ENCODE results near the gene TRAPPC5. TPM values are rescaled to one million over a fixed set of nuclear protein-coding genes. Genes with fewer than 3 reads are reported as not detected.

TRAPPC5 gene
- total RNA-seq, 1 experiment from 2014 or later = 124 TPM

DNA sequence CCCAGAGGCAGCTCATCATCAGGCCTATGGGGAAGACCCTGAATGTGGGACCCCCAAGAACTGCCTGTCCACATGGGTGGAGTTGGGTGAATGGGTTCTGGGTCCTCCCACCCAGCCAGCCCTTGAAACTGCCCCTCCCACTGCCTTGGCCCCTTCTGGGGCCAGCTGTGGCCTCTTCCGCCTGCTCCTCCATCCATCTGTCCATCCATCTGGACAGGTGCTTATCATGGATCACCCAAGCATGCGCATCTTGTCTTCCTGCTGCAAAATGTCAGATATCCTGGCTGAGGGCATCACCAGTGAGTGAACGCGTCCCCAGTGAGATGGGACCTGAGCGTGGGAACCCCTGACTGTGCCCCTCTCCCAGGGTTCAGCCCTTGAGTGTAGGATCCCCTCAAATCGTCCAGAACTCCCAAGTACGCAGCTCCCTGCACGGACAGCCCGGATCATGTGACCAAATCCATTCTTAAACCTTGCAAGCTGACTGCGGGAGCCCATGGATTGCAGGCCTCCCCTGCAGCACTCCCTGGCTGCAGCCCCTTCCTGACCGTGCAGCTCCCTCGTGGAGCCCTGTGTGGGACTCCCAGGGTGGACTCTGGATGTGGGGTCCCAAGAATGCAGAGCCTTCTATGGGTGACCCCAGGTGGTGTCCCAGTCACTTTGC lies 41.7 kb upstream of the TRAPPC5 start:
- ATAC-seq = no peak
- POLR2A ChIA-PET = no interaction called here
- H3K27ac Mint-ChIP-seq = peak overlapping the region; percentile 74; the same call in 1 of the 2 replicates

More for the DNA sequence above, 41.7 kb upstream of the TRAPPC5 start:
- H3K27me3 Mint-ChIP-seq (ENCODE audit: low read depth) = peaks cover 29% of the 10 kb centered on the region
- no peak for DNase-seq (ENCODE audit: low spot score)
- H3K4me3 Mint-ChIP-seq = peak overlapping the region; percentile 6; the same call in 1 of the 2 replicates
- CTCF ChIA-PET = interaction anchor here (1.3 to 2.1 kb wide), 3 partner anchors 10 to 71 kb away, joined by 4 to 9 read pairs (median 4); partner anchors contain the start of genes PET100, TRAPPC5 and XAB2
- peaks cover 7% of the 10 kb centered on the region; the same call in 1 of the 2 replicates for H3K36me3 Mint-ChIP-seq
- peaks cover 8% of the 10 kb centered on the region for H3K9me3 Mint-ChIP-seq
- no peaks in the 10 kb centered on the region for H3K4me1 Mint-ChIP-seq
- no peak for TF ChIP-seq SP1 (CRISPR knock-in tag; conservative IDR thresholded peaks at IDR 0.05)
- TF ChIP-seq, protein P1, sequence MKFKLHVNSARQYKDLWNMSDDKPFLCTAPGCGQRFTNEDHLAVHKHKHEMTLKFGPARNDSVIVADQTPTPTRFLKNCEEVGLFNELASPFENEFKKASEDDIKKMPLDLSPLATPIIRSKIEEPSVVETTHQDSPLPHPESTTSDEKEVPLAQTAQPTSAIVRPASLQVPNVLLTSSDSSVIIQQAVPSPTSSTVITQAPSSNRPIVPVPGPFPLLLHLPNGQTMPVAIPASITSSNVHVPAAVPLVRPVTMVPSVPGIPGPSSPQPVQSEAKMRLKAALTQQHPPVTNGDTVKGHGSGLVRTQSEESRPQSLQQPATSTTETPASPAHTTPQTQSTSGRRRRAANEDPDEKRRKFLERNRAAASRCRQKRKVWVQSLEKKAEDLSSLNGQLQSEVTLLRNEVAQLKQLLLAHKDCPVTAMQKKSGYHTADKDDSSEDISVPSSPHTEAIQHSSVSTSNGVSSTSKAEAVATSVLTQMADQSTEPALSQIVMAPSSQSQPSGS (CRISPR knock-in tag; IDR thresholded peaks at IDR 0.05; ENCODE audit: borderline replicate concordance, low read depth) = no peak
- TF ChIP-seq, protein P2, sequence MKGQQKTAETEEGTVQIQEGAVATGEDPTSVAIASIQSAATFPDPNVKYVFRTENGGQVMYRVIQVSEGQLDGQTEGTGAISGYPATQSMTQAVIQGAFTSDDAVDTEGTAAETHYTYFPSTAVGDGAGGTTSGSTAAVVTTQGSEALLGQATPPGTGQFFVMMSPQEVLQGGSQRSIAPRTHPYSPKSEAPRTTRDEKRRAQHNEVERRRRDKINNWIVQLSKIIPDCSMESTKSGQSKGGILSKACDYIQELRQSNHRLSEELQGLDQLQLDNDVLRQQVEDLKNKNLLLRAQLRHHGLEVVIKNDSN (CRISPR knock-in tag; IDR thresholded peaks at IDR 0.05) = no peak
- TF ChIP-seq IRF2 (CRISPR knock-in tag; IDR thresholded peaks at IDR 0.05; ENCODE audit: borderline replicate concordance, low read depth) = no peak
- TF ChIP-seq, protein P3, sequence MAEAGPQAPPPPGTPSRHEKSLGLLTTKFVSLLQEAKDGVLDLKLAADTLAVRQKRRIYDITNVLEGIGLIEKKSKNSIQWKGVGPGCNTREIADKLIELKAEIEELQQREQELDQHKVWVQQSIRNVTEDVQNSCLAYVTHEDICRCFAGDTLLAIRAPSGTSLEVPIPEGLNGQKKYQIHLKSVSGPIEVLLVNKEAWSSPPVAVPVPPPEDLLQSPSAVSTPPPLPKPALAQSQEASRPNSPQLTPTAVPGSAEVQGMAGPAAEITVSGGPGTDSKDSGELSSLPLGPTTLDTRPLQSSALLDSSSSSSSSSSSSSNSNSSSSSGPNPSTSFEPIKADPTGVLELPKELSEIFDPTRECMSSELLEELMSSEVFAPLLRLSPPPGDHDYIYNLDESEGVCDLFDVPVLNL (CRISPR knock-in tag; IDR thresholded peaks at IDR 0.05; ENCODE audit: borderline replicate concordance, low read depth) = no peak
- TF ChIP-seq, protein P4, sequence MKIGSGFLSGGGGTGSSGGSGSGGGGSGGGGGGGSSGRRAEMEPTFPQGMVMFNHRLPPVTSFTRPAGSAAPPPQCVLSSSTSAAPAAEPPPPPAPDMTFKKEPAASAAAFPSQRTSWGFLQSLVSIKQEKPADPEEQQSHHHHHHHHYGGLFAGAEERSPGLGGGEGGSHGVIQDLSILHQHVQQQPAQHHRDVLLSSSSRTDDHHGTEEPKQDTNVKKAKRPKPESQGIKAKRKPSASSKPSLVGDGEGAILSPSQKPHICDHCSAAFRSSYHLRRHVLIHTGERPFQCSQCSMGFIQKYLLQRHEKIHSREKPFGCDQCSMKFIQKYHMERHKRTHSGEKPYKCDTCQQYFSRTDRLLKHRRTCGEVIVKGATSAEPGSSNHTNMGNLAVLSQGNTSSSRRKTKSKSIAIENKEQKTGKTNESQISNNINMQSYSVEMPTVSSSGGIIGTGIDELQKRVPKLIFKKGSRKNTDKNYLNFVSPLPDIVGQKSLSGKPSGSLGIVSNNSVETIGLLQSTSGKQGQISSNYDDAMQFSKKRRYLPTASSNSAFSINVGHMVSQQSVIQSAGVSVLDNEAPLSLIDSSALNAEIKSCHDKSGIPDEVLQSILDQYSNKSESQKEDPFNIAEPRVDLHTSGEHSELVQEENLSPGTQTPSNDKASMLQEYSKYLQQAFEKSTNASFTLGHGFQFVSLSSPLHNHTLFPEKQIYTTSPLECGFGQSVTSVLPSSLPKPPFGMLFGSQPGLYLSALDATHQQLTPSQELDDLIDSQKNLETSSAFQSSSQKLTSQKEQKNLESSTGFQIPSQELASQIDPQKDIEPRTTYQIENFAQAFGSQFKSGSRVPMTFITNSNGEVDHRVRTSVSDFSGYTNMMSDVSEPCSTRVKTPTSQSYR (CRISPR knock-in tag; IDR thresholded peaks at IDR 0.05) = no peak
- TF ChIP-seq, protein P5, sequence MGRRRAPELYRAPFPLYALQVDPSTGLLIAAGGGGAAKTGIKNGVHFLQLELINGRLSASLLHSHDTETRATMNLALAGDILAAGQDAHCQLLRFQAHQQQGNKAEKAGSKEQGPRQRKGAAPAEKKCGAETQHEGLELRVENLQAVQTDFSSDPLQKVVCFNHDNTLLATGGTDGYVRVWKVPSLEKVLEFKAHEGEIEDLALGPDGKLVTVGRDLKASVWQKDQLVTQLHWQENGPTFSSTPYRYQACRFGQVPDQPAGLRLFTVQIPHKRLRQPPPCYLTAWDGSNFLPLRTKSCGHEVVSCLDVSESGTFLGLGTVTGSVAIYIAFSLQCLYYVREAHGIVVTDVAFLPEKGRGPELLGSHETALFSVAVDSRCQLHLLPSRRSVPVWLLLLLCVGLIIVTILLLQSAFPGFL (CRISPR knock-in tag; IDR thresholded peaks at IDR 0.05; ENCODE audit: borderline replicate concordance) = no peak
- no peak for TF ChIP-seq GABPB1 (CRISPR knock-in tag; IDR thresholded peaks at IDR 0.05)
- TF ChIP-seq, protein P6, sequence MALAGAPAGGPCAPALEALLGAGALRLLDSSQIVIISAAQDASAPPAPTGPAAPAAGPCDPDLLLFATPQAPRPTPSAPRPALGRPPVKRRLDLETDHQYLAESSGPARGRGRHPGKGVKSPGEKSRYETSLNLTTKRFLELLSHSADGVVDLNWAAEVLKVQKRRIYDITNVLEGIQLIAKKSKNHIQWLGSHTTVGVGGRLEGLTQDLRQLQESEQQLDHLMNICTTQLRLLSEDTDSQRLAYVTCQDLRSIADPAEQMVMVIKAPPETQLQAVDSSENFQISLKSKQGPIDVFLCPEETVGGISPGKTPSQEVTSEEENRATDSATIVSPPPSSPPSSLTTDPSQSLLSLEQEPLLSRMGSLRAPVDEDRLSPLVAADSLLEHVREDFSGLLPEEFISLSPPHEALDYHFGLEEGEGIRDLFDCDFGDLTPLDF (CRISPR knock-in tag; IDR thresholded peaks at IDR 0.05) = no peak
- TF ChIP-seq TP53 (CRISPR knock-in tag; IDR thresholded peaks at IDR 0.05) = no peak
- TF ChIP-seq CREB1 (CRISPR knock-in tag; IDR thresholded peaks at IDR 0.05) = no peak
- no peak for TF ChIP-seq NR1H2 (CRISPR knock-in tag; IDR thresholded peaks at IDR 0.05)
- no peak for TF ChIP-seq FOXJ3 (CRISPR knock-in tag; IDR thresholded peaks at IDR 0.05; ENCODE audit: borderline replicate concordance)
- TF ChIP-seq, protein P7, sequence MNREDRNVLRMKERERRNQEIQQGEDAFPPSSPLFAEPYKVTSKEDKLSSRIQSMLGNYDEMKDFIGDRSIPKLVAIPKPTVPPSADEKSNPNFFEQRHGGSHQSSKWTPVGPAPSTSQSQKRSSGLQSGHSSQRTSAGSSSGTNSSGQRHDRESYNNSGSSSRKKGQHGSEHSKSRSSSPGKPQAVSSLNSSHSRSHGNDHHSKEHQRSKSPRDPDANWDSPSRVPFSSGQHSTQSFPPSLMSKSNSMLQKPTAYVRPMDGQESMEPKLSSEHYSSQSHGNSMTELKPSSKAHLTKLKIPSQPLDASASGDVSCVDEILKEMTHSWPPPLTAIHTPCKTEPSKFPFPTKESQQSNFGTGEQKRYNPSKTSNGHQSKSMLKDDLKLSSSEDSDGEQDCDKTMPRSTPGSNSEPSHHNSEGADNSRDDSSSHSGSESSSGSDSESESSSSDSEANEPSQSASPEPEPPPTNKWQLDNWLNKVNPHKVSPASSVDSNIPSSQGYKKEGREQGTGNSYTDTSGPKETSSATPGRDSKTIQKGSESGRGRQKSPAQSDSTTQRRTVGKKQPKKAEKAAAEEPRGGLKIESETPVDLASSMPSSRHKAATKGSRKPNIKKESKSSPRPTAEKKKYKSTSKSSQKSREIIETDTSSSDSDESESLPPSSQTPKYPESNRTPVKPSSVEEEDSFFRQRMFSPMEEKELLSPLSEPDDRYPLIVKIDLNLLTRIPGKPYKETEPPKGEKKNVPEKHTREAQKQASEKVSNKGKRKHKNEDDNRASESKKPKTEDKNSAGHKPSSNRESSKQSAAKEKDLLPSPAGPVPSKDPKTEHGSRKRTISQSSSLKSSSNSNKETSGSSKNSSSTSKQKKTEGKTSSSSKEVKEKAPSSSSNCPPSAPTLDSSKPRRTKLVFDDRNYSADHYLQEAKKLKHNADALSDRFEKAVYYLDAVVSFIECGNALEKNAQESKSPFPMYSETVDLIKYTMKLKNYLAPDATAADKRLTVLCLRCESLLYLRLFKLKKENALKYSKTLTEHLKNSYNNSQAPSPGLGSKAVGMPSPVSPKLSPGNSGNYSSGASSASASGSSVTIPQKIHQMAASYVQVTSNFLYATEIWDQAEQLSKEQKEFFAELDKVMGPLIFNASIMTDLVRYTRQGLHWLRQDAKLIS (CRISPR knock-in tag; IDR thresholded peaks at IDR 0.05; ENCODE audit: borderline replicate concordance) = no peak
- TF ChIP-seq FOXP1 (CRISPR knock-in tag; IDR thresholded peaks at IDR 0.05; ENCODE audit: borderline replicate concordance) = no peak
- TF ChIP-seq, protein P8, sequence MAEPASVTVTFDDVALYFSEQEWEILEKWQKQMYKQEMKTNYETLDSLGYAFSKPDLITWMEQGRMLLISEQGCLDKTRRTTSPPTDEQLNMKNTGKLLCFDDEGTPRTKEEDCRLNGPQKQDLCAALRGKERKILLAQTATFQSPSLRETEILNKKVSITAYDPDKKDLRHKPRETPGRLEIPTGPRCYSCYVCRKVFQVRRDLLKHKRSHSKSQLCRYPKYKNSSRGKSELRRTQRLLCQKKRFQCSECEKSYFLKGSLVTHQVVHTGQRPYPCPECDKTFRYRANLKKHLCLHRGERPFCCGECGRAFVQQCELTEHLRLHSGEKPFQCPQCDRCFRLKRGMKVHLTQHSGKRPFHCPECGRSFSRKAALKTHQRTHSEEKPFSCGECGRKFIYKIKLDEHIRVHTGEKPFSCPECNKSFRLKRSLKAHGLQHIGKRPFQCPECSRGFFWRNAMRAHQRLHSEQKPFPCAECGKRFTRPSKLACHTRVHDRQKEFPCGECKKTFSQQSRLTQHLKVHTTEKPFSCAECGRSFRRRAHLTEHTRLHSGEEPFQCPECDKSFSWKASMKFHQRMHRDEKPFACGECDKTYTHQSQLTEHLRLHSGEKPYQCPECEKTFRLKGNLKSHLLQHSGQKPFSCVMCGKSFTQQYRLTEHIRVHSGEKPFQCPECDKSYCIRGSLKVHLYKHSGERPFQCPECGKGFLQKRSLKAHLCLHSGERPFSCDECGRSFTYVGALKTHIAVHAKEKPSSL (CRISPR knock-in tag; conservative IDR thresholded peaks at IDR 0.05) = no peak
- TF ChIP-seq CBFB (CRISPR knock-in tag; IDR thresholded peaks at IDR 0.05; ENCODE audit: low read depth) = no peak
